GM18505 (cell line): ENCODE data around the gene CCDC33.

Experiments used
- ATAC-seq: cut with Tn5 transposase; IDR thresholded peaks from one replicate; pipeline ENCODE4 v1.9.1; 2021; ENCODE audit not compliant: unreplicated experiment
- POLR2A ChIP-seq: IDR thresholded peaks from 4 replicates; pipeline ENCODE4 v1.6.1; 2011; ENCODE audit warnings: borderline replicate concordance; ENCODE audit not compliant: insufficient read depth, insufficient read length; ENCODE audit errors: extremely low read depth

The CCDC33 gene

DNA sequence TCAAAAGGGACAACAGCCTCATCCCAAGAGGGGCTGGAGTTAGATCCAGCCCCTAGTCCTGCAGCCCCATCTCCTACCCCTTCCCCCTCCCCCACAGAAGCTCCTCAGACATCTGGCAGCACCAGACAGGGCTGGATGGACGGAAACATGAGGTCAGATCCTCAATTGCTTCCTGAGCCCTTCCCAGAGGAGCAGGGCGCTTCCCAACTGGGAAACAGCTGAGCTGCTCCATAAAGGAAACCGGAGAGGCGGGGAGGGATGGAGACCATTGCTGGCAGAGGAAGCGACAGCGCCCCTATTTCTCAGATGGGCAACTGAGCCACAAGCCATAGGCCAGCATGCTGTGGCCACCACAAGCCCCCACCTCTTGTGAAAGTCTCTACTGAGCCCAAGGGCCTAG is 149.6 kb downstream of the CCDC33 start:
- no peak for ATAC-seq
- no peak for TF ChIP-seq POLR2A
